ENCODE results near the gene SCFD1.
"Not testable (repeated sequence)": the region's sequence is repeated elsewhere in the genome, so short reads cannot be mapped to it uniquely, and the experiment has no call there.

The SCFD1 gene

GRCh38 chr14:30657606-30658163 lies 35.6 kb downstream of the SCFD1 start:
- in situ Hi-C loops (cut with HindIII; ENCODE audit: low sequenced_read_pairs) = no loop called here
- no peak overlapping the region for H3K4me3 ChIP-seq (ENCODE audit: low read depth, low read length)
- peak; percentile 35 for TF ChIP-seq CTCF (IDR thresholded peaks at IDR 0.05; ENCODE audit: low read depth, low read length)
- DNase-seq (ENCODE audit: low read depth, low spot score) = peak; percentile 10

- no peak overlapping the region for H3K4me3 ChIP-seq (ENCODE audit: low read depth, low read length)
- no peak for TF ChIP-seq CTCF (IDR thresholded peaks at IDR 0.05; ENCODE audit: low read depth, low read length)
- in situ Hi-C loops (cut with HindIII; ENCODE audit: low sequenced_read_pairs) = no loop called here
- DNase-seq (ENCODE audit: low read depth, low spot score) = no peak
Measured at GRCh38 chr14:30658645-30659044, 36.5 kb downstream of the SCFD1 start.

- TF ChIP-seq CTCF (IDR thresholded peaks at IDR 0.05; ENCODE audit: low read depth, low read length) = no peak
- no peak overlapping the region for H3K4me3 ChIP-seq (ENCODE audit: low read depth, low read length)
- in situ Hi-C loops (cut with HindIII; ENCODE audit: low sequenced_read_pairs) = no loop called here
- no peak for DNase-seq (ENCODE audit: low read depth, low spot score)
Measured at GRCh38 chr14:30669594-30669993, 47.5 kb downstream of the SCFD1 start.

- in situ Hi-C loops (cut with HindIII; ENCODE audit: low sequenced_read_pairs) = no loop called here
- no peak for DNase-seq (ENCODE audit: low read depth, low spot score)
- no peak overlapping the region for H3K4me3 ChIP-seq (ENCODE audit: low read depth, low read length)
- no peak for TF ChIP-seq CTCF (IDR thresholded peaks at IDR 0.05; ENCODE audit: low read depth, low read length)
Measured at GRCh38 chr14:30673071-30673470, 51.0 kb downstream of the SCFD1 start.

GRCh38 chr14:30678926-30679431 lies 56.9 kb downstream of the SCFD1 start:
- no peak for TF ChIP-seq CTCF (IDR thresholded peaks at IDR 0.05; ENCODE audit: low read depth, low read length)
- no peak for DNase-seq (ENCODE audit: low read depth, low spot score)

GRCh38 chr14:30680036-30680435 lies 57.9 kb downstream of the SCFD1 start:
- H3K4me3 ChIP-seq (ENCODE audit: low read depth, low read length) = no peak overlapping the region
- in situ Hi-C loops (cut with HindIII; ENCODE audit: low sequenced_read_pairs) = no loop called here
- TF ChIP-seq CTCF (IDR thresholded peaks at IDR 0.05; ENCODE audit: low read depth, low read length) = no peak
- no peak for DNase-seq (ENCODE audit: low read depth, low spot score)

More at GRCh38 chr14:30678926-30679431, 56.9 kb downstream of the SCFD1 start:
- no peak overlapping the region for H3K4me3 ChIP-seq (ENCODE audit: low read depth, low read length)
- in situ Hi-C loops (cut with HindIII; ENCODE audit: low sequenced_read_pairs) = no loop called here

GRCh38 chr14:30680776-30681175 lies 58.7 kb downstream of the SCFD1 start:
- DNase-seq (ENCODE audit: low read depth, low spot score); in situ Hi-C loops (cut with HindIII; ENCODE audit: low sequenced_read_pairs); H3K4me3 ChIP-seq (ENCODE audit: low read depth, low read length): not testable (repeated sequence)

Measured in astrocyte of the spinal cord (primary cell).